B cell (primary cell): ENCODE data around the gene TRERF1. TPM values are rescaled to one million over a fixed set of nuclear protein-coding genes. Genes with fewer than 3 reads are reported as not detected.

ENCODE experiments used
- ATAC-seq: fragments of 200-7000 bp; cut with Tn5 transposase; one replicate; pipeline ENCODE4 v1.10.0; 2021; ENCODE audit warnings: low read depth, mild to moderate bottlenecking, moderate number of reproducible peaks, moderate library complexity
- CTCF ChIA-PET: fragments of 350-600 bp; sonication (Branson Sonifier 250); formaldehyde crosslinking; loops from one replicate; lab custom pipeline; 2021; ENCODE audit warnings: antibody characterized with exemption, inconsistent platforms; lab: Charles Lee
- POLR2A ChIA-PET: fragments of 350-600 bp; sonication (Branson Sonifier 250); formaldehyde crosslinking; loops from one replicate; lab custom pipeline; 2021; ENCODE audit warnings: antibody characterized with exemption; lab: Charles Lee
- DNase-seq: peaks from one replicate; pipeline ENCODE4 v3.0.0; 2013
- H2AFZ ChIP-seq: 2 replicates; pipeline ENCODE4 v1.6.1; 2012; ENCODE audit warnings: mild to moderate bottlenecking, low read depth, low read length; ENCODE audit not compliant: insufficient read depth, poor library complexity, severe bottlenecking
- H3K27ac ChIP-seq, 2 donors: 1 replicate in 1 of 2; 2 replicates in 1 of 2; pipeline ENCODE4 v1.5.1; 2012 to 2013; ENCODE audit warnings: low read length in 2 of 2, mild to moderate bottlenecking in 2 of 2, moderate library complexity in 1 of 2
- H3K27me3 ChIP-seq, 4 experiments: fragments of 200-600 bp in 1 of 4; sonication (generic) in 1 of 4; replicated peaks in 1 of 4; 1 replicate in 2 of 4; 2 replicates in 2 of 4; pipeline versions ENCODE4 v1.6.1 to v1.7.0; 2013 to 2016; ENCODE audit warnings: low read length in 3 of 4, mild to moderate bottlenecking in 2 of 4, mixed read lengths in 1 of 4, moderate library complexity in 1 of 4; ENCODE audit not compliant: insufficient read depth in 4 of 4, control insufficient read depth in 3 of 4; ENCODE audit errors: control extremely low read depth in 1 of 4
- H3K36me3 ChIP-seq, 2 experiments: replicated peaks in 1 of 2; 1 replicate in 1 of 2; 2 replicates in 1 of 2; pipeline versions ENCODE4 v1.6.1 to v1.7.1; 2013; ENCODE audit warnings: low read length in 1 of 2; ENCODE audit not compliant: insufficient read depth in 2 of 2, control insufficient read depth in 1 of 2; ENCODE audit errors: control extremely low read depth in 1 of 2, extremely low read depth in 1 of 2
- H3K4me1 ChIP-seq, 2 donors: fragments of 200-600 bp in 1 of 2; sonication (generic) in 1 of 2; 1 replicate in 1 of 2; 2 replicates in 1 of 2; pipeline versions ENCODE4 v1.5.1 to v1.6.1; 2013 to 2017; ENCODE audit warnings: low read length in 2 of 2; ENCODE audit not compliant: control insufficient read depth in 2 of 2, insufficient read depth in 2 of 2
- H3K4me2 ChIP-seq: replicated peaks from 2 replicates; pipeline ENCODE3; 2012; ENCODE audit warnings: mild to moderate bottlenecking, low read depth, low read length; ENCODE audit not compliant: poor library complexity, severe bottlenecking
- H3K4me3 ChIP-seq, 5 experiments: fragments of 200-600 bp in 1 of 5; sonication (generic) in 1 of 5; 1 replicate in 3 of 5; 2 replicates in 2 of 5; pipeline versions ENCODE4 v1.5.1 to v1.7.0; 2011 to 2016; ENCODE audit warnings: low read length in 4 of 5, mild to moderate bottlenecking in 4 of 5, low read depth in 2 of 5, control low read depth in 1 of 5, moderate library complexity in 1 of 5; ENCODE audit not compliant: insufficient read depth in 1 of 5; ENCODE audit errors: control extremely low read depth in 1 of 5, extremely low read depth in 1 of 5
- H3K79me2 ChIP-seq: fragments of 200-600 bp; sonication (generic); one replicate; pipeline ENCODE4 v1.6.0; 2016; ENCODE audit warnings: low read length; ENCODE audit not compliant: control insufficient read depth, insufficient read depth
- H3K9ac ChIP-seq: fragments of 200-600 bp; sonication (generic); 2 replicates; pipeline ENCODE4 v1.6.1; 2017; ENCODE audit warnings: mild to moderate bottlenecking, low read length, moderate library complexity
- H3K9me3 ChIP-seq, 3 donors: one replicate each; pipeline versions ENCODE4 v1.6.1 to v1.7.1; 2013; ENCODE audit warnings: low read length in 2 of 3; ENCODE audit not compliant: control insufficient read depth in 2 of 3, insufficient read depth in 1 of 3; ENCODE audit errors: control extremely low read depth in 1 of 3
- H4K20me1 ChIP-seq: 2 replicates; pipeline ENCODE4 v1.6.0; 2012; ENCODE audit warnings: mild to moderate bottlenecking, low read length; ENCODE audit not compliant: insufficient read depth, control insufficient read depth, poor library complexity, severe bottlenecking
- H3K27ac Mint-ChIP-seq: one replicate; pipeline ENCODE4 v1.8.0; 2021; ENCODE audit warnings: mixed read lengths
- H3K27me3 Mint-ChIP-seq: one replicate; pipeline ENCODE4 v1.8.0; 2021; ENCODE audit warnings: mixed read lengths
- H3K4me1 Mint-ChIP-seq: one replicate; pipeline ENCODE4 v1.8.0; 2021; ENCODE audit warnings: mixed read lengths
- H3K4me3 Mint-ChIP-seq: one replicate; pipeline ENCODE4 v1.8.0; 2021; ENCODE audit warnings: mixed read lengths
- H3K9me3 Mint-ChIP-seq: one replicate; pipeline ENCODE4 v1.8.0; 2022; ENCODE audit warnings: mixed read lengths; ENCODE audit not compliant: insufficient read depth
- EZH2 ChIP-seq: IDR thresholded peaks from 2 replicates; pipeline ENCODE4 v1.6.1; 2012; ENCODE audit warnings: borderline replicate concordance, low read depth, mild to moderate bottlenecking, moderate library complexity, low read length; ENCODE audit not compliant: insufficient read depth, poor library complexity, severe bottlenecking
- WGBS: methylation state at CpG from one replicate; pipeline ENCODE4 v1.1.5; 2013; ENCODE audit warnings: missing lambda C conversion rate; ENCODE audit not compliant: insufficient coverage; 5-methylcytosine and 5-hydroxymethylcytosine counted together
- intact Hi-C: fragments of 100-400 bp; cut with micrococcal nuclease; formaldehyde crosslinking; loops from one replicate; pipeline ENCODE4 v1.10.0; 2022
- polyA plus RNA-seq: library from polyadenylated mRNA; depleted of rRNA; stranded (reverse); fragments of >200 nt; gene quantifications from 2 replicates; pipeline ENCODE4 v1.2.3, GENCODE V29; 2012
- total RNA-seq, 2 donors: library from RNA; stranded (reverse); fragments of 120-200 nt in 1 of 2; gene quantifications; 1 replicate in 1 of 2; 2 replicates in 1 of 2; pipeline versions ENCODE4 v1.2.3 to v1.2.4, GENCODE V29; 2013 to 2022
- TF ChIP-seq, protein P1 (sequence below): fragments of 200-600 bp; IDR thresholded peaks from one replicate; pipeline ENCODE4 v1.8.0; 2022; ENCODE audit warnings: antibody characterized with exemption, mild to moderate bottlenecking

Gene TRERF1
- total and polyA plus RNA-seq, 2 donors (not counting 1 experiment from before 2014, with no cell fraction given): 3.5 to 6.7 TPM

DNA sequence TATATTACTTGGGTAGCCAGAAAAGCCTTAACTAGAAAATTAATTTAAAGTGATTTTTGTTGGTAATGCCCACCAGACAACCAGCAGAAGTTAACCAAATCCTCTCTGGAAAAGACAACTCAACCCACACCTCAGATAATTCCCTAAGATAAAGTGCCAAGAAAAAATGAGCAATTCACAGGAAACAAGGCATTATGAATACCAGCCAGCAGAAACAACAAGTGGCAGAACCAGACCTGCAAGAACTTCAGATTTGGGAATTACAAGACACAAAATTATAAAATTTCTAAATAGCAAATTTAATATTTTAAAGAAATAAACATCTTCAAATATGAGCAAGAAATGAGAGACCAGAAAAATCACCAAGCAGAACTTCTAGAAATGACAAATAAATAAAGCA lies 154.1 kb downstream of the TRERF1 start:
- Mint-ChIP-seq H3K27ac (no peak overlapping the region), H3K9me3 (no peaks in the 10 kb centered on the region), H3K4me1 (no peaks in the 10 kb centered on the region), H3K4me3 (no peak overlapping the region), H3K27me3 (no peaks in the 10 kb centered on the region)
- Histone ChIP-seq H3K36me3 (no peaks in the 10 kb centered on the region), H3K9me3 (no peaks in the 10 kb centered on the region), H3K4me1 (no peaks in the 10 kb centered on the region), H4K20me1 (no peaks in the 10 kb centered on the region), H3K27ac (no peak overlapping the region), H2AFZ (no peak overlapping the region), H3K9ac (no peak overlapping the region), H3K27me3 (no peaks in the 10 kb centered on the region), H3K4me3 (no peak overlapping the region), H3K79me2 (no peaks in the 10 kb centered on the region), H3K4me2 (no peak overlapping the region)
- CTCF ChIA-PET: no interaction called here
- POLR2A ChIA-PET: no interaction called here
- TF ChIP-seq, protein P1, sequence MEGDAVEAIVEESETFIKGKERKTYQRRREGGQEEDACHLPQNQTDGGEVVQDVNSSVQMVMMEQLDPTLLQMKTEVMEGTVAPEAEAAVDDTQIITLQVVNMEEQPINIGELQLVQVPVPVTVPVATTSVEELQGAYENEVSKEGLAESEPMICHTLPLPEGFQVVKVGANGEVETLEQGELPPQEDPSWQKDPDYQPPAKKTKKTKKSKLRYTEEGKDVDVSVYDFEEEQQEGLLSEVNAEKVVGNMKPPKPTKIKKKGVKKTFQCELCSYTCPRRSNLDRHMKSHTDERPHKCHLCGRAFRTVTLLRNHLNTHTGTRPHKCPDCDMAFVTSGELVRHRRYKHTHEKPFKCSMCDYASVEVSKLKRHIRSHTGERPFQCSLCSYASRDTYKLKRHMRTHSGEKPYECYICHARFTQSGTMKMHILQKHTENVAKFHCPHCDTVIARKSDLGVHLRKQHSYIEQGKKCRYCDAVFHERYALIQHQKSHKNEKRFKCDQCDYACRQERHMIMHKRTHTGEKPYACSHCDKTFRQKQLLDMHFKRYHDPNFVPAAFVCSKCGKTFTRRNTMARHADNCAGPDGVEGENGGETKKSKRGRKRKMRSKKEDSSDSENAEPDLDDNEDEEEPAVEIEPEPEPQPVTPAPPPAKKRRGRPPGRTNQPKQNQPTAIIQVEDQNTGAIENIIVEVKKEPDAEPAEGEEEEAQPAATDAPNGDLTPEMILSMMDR: no peak
- TF ChIP-seq EZH2: no peak
- ATAC-seq (no peak), DNase-seq (no peak)
- intact Hi-C loops: no loop called here

GRCh38 chr6:42296614-42297013 lies 155.1 kb downstream of the TRERF1 start:
- Histone ChIP-seq H3K9me3 (no peaks in the 10 kb centered on the region), H3K27ac (no peak overlapping the region), H3K4me1 (no peaks in the 10 kb centered on the region), H3K79me2 (no peaks in the 10 kb centered on the region), H3K4me3 (no peak overlapping the region), H2AFZ (no peak overlapping the region), H4K20me1 (no peaks in the 10 kb centered on the region), H3K4me2 (no peak overlapping the region), H3K27me3 (no peaks in the 10 kb centered on the region), H3K36me3 (no peaks in the 10 kb centered on the region), H3K9ac (no peak overlapping the region)
- Mint-ChIP-seq H3K4me1 (no peaks in the 10 kb centered on the region), H3K27ac (no peak overlapping the region), H3K27me3 (no peaks in the 10 kb centered on the region), H3K9me3 (no peaks in the 10 kb centered on the region), H3K4me3 (no peak overlapping the region)
- intact Hi-C loops: no loop called here
- 100% methylated on average over 1 of the region's 3 CpGs for WGBS
- POLR2A ChIA-PET: no interaction called here
- CTCF ChIA-PET: interaction anchor here (1.4 kb wide), 1 partner anchor 251 kb away, joined by 3 read pairs; no protein-coding TSS in a partner anchor
- DNase-seq (no peak), ATAC-seq (no peak)
- TF ChIP-seq, protein P1: no peak
- no peak for TF ChIP-seq EZH2
